OCI-LY3 (cell line): ENCODE measurements around the gene CMC4.
A peak's percentile ranks its signal among the peaks of the same experiment; 100 is the strongest.

Experiments
- CTCF ChIP-seq: fragments of 200-600, 300-600 bp; sonication (generic); IDR thresholded peaks from 2 replicates; pipeline ENCODE4 v1.5.1; 2014; ENCODE audit warnings: antibody characterized with exemption, low read length, low read depth
- EZH2phosphoT487 ChIP-seq: fragments of 200-600 bp; shearing (Covaris generic); IDR thresholded peaks from 2 replicates; pipeline ENCODE4 v1.6.1; 2018; ENCODE audit warnings: antibody characterized with exemption, mixed run types, low read depth

GRCh38 chrX:155056877-155057792, 13.8 kb downstream of the CMC4 start:
- peak; percentile 74 for TF ChIP-seq CTCF
- TF ChIP-seq EZH2phosphoT487 = no peak
